Measurements from ENCODE around the gene HYAL2. TPM values are rescaled to one million over a fixed set of nuclear protein-coding genes. Genes with fewer than 3 reads are reported as not detected.
"Not testable (repeated sequence)": the region's sequence is repeated elsewhere in the genome, so short reads cannot be mapped to it uniquely, and the experiment has no call there.

HYAL2 gene
- total RNA-seq, 2 experiments from 2014 or later = 11.7 to 11.9 TPM

DNA sequence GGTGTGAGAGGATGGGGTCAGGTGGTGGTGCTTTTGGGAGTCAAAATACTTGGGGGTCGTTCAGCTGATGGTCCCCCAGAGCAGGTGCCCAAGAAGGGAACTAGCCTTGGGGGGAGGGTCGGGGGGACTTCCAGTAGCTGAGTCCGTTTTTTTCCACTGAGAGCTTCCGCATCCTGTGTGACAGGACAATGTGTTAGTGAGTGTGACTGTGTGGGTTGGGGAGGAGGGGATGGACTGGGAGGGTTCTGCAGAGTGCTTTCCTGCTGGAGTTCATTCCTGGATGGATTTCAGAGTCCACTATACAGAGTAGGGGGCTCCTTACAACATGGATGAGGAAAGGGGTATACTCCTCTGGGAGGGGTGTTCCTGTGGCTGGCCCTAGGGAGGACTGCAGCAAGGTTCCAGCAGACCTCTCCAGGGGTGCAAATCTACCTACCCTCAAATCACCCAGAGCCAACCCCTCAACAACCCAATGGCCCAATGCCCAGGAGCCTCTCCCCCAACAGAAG is 601 bp upstream of the HYAL2 start:
- POLR2A ChIA-PET = interaction anchor here (2.8 kb wide), 1 partner anchor 24 kb away, joined by 6 read pairs; the partner anchor contains the start of genes HYAL3 and NAA80
- CTCF ChIA-PET = interaction anchor here (1.2 to 2.7 kb wide), 3 partner anchors 8 to 96 kb away, joined by 4 to 9 read pairs (median 5); no protein-coding TSS in a partner anchor

DNA sequence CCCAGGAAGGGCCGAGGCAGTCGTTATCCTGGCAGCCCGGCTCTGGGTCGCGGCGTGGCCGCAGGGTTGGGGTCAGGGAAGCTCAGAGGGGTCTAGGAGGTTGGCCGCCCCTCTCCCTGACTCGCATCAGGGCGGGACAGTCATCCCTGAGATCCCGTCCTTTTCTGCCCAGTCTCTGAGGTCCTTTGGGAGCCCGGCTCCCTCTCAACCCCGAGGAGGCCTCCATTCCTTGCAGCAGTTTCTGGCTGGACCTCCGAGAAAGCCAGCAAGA is 495 bp downstream of the HYAL2 start:
- CTCF ChIA-PET = interaction anchor here (0.6 to 1.9 kb wide), 9 partner anchors 12 to 34 kb away, joined by 3 to 6 read pairs (median 3); partner anchors contain the start of genes HYAL3 and NAA80
- POLR2A ChIA-PET = interaction anchor here (1.0 to 2.8 kb wide), 2 partner anchors 15 to 23 kb away, joined by 4 to 6 read pairs; partner anchors contain the start of genes HYAL3 and NAA80

DNA sequence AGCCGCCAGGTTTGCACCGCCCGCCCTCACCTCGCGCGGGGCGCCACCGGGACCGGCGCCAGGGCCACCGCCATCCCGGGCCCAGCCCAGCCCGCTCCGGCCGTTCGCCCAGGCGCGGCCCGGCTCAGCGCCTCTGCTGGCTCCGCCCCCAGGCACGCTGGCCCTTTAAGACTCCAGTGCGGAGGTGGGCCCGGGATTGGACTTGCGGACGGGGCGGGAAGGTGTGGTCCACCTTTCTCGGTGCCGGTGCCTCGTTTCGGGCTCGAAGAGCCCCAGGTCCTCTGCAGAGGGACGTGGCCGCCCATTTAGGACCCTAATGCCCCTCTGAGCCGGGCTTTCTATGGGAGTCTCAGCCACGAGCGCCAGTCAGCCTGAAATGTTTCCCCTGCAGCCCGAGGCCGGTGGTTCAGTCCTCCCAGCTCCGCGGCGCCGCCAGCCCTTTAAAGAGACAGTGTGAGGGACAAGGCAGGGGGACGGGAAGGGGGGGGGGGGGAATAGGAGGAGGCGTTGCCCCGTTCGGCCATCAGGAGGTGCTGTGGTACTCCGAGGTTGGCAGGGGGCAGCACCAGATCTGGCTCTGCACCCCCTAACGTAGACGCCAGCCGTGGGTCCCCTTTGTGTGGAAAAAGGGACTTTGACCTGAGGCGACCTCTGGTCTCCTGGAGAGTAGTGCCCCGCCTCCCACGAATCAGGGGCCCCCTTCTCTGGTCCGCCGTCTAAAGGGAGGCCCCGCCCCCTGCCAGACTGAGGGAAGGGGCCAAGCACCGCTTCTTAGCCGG is 1.0 kb downstream of the HYAL2 start:
- CTCF ChIA-PET = interaction anchor here (0.6 to 1.9 kb wide), 8 partner anchors 12 to 34 kb away, joined by 3 to 6 read pairs (median 4); partner anchors contain the start of genes HYAL3 and NAA80
- POLR2A ChIA-PET = interaction anchor here (1.0 to 2.8 kb wide), 3 partner anchors 15 to 30 kb away, joined by 3 to 6 read pairs (median 4); partner anchors contain the start of genes HYAL3, IFRD2 and NAA80

- CTCF ChIA-PET = interaction anchor here (0.7 to 1.9 kb wide), 4 partner anchors 14 to 74 kb away, joined by 3 to 6 read pairs (median 4); partner anchors contain the start of genes HYAL3 and NAA80
Measured at GRCh38 chr3:50320853-50321335, 1.7 kb downstream of the HYAL2 start.

GRCh38 chr3:50319894-50320625 is 2.5 kb downstream of the HYAL2 start:
- ChIA-PET CTCF (interaction anchor here (0.6 to 1.8 kb wide), 3 partner anchors 21 to 174 kb away, joined by 3 to 5 read pairs (median 3); partner anchors contain the start of genes HYAL3 and NAA80), POLR2A (interaction anchor here (0.5 to 2.8 kb wide), 4 partner anchors 17 to 82 kb away, joined by 3 to 6 read pairs (median 3); partner anchors contain the start of genes HYAL3, IFRD2 and NAA80)

More at GRCh38 chr3:50320853-50321335, 1.7 kb downstream of the HYAL2 start:
- POLR2A ChIA-PET = interaction anchor here (0.5 to 2.8 kb wide), 5 partner anchors 16 to 83 kb away, joined by 3 to 6 read pairs (median 3); partner anchors contain the start of genes HYAL3, IFRD2 and NAA80

GRCh38 chr3:50319181-50319893 is 3.2 kb downstream of the HYAL2 start:
- CTCF ChIA-PET = no interaction called here
- POLR2A ChIA-PET = interaction anchor here (1.5 kb wide), 1 partner anchor 15 kb away, joined by 3 read pairs; no protein-coding TSS in a partner anchor

DNA sequence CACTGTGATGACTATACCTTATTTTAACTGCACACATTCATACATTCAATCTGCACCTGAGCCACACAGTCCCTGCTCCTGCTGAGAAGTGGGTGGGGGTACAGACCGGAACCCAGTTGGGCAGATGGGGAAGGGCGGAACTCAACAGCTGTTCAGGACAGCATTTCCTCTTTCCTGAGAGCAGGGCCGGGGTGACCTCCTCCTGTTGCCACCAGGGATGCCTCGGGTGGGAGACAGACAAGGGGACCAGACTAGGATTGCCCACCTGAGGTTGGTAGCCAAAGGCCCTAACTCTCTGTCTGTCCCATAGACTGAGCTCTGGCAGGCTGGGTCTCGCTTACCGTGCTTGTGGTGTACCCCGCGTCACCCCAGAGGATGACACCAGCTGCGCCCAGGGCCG is 3.9 kb downstream of the HYAL2 start:
- ChIA-PET CTCF (interaction anchor here (0.6 kb wide), 1 partner anchor 34 kb away, joined by 5 read pairs; no protein-coding TSS in a partner anchor), POLR2A (interaction anchor here (1.5 kb wide), 1 partner anchor 16 kb away, joined by 3 read pairs; no protein-coding TSS in a partner anchor)

DNA sequence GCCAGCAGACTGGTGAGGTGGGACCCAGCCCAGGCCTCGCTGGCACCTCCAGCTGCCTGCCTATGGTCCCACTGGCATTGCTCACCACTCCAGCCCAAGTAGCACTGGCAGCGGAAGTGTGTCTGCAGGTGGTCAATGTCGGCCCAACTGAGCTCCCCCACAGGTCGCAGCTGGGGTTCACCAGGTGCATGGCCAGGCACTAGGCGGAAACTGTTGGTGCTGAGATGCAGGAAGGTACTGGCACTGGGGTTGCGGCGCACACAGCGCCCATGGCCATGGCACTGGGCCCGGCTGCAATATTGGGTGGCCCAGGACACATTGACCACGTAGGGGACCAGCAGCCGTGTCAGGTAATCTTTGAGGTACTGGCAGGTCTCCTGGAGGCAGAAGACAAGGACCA is 4.4 kb downstream of the HYAL2 start:
- CTCF ChIA-PET = interaction anchor here (0.6 kb wide), 1 partner anchor 35 kb away, joined by 5 read pairs; no protein-coding TSS in a partner anchor
- POLR2A ChIA-PET = interaction anchor here (0.5 to 1.5 kb wide), 2 partner anchors 16 to 251 kb away, joined by 3 read pairs; partner anchors contain the start of gene HEMK1

DNA sequence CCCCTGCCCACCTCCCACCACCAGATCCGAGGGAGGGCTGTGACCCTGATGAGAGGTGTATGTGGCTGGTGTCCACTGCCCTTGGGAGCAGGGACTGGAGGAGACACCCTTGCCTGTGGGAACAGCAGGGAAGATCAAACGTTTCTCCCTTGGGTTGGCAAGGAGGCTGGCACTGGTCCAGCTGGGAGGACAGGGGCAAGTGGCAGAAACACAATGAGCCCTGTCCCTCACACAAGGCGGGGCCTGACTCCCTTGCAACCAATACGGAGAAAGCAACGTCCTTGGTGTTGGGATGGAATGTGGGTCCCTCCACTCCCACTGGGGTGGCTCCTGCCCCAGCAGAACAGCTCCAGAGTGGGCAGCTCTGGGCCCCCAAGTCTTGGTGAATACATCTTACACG is 5.2 kb downstream of the HYAL2 start:
- POLR2A ChIA-PET = interaction anchor here (1.4 kb wide), 1 partner anchor 11 kb away, joined by 8 read pairs; the partner anchor contains the start of gene TUSC2

DNA sequence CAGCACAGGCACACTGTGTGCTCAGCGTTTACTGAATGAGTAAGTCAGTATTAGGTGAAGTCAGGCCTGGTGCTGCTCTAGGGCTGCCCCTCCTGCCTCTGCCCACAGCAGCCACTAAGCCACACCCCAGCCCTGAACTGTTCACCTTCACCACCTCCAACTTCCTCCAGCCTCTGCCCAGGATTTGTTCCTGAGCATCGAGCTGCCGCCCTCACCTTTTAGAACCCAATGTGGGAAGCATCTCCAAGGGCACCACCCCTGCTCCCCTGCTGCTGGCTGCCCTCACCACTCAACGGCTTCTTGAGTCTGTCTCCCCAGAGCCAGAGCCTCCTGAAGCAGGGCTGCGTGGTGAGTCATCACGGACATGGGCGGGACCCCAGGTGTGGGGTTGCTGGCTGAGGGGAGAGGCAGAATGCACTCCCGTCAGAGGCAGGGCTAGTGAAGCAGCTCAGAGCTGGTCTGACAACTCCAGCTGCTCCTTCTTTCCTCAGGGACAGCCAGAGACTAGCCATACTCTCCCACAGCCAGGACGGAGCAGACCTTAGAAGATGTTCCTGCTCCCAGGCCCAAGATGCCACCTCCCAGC is 5.8 kb downstream of the HYAL2 start:
- POLR2A ChIA-PET = interaction anchor here (1.4 kb wide), 1 partner anchor 12 kb away, joined by 8 read pairs; the partner anchor contains the start of gene TUSC2

More for the DNA sequence above, 5.2 kb downstream of the HYAL2 start:
- CTCF ChIA-PET = interaction anchor here (0.9 kb wide), 1 partner anchor 58 kb away, joined by 3 read pairs; no protein-coding TSS in a partner anchor

DNA sequence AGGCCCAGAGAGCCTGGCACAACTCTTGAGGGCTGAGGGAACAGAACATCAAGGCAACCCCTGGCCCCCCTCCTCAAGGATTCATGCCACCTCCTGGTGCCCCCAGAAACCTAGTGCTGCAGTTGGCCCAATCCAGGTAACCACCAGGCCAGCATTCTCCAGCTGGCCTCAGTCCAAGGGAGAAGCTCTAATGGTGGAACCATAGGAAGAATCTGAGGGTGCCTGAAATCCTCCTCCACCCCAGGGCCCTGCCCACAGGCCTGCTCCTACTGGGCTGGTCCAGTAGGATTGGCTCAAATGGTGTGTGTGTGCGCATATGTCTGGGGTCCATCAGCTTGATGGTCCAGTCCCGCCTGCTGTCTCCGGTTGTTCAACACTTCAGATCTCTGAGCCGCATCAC is 7.7 kb downstream of the HYAL2 start:
- CTCF ChIA-PET = interaction anchor here (1.3 to 1.5 kb wide), 2 partner anchors 9 to 16 kb away, joined by 3 to 5 read pairs; partner anchors contain the start of genes HYAL3 and NAA80
- POLR2A ChIA-PET = interaction anchor here (0.9 kb wide), 1 partner anchor 9 kb away, joined by 5 read pairs; no protein-coding TSS in a partner anchor

More for the DNA sequence above, 5.8 kb downstream of the HYAL2 start:
- CTCF ChIA-PET = interaction anchor here (0.9 kb wide), 1 partner anchor 57 kb away, joined by 3 read pairs; no protein-coding TSS in a partner anchor

DNA sequence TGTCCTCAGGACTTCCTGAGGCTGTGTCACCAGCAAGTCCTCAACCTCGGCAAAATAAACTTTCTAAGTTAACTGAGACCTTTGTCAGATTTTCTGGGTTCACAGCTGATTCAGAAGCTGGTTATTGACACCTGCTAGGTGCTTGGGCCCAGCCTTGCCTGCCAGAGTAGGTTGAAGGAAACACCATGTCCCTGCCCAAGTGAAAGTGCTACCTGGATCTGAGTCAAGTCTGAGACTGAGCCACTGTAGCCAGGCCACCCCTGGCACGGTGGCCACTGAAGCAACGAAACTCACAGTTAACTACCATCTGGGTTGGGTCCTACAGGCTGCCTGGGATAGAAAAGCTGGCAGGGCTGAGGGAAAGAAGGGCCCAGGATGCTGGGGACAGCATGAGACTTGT is 8.2 kb downstream of the HYAL2 start:
- POLR2A ChIA-PET = no interaction called here
- CTCF ChIA-PET = interaction anchor here (1.1 to 1.5 kb wide), 3 partner anchors 9 to 15 kb away, joined by 3 to 5 read pairs (median 4); partner anchors contain the start of genes HYAL3 and NAA80

GRCh38 chr3:50312041-50312440 is 10.5 kb downstream of the HYAL2 start:
- POLR2A ChIA-PET, CTCF ChIA-PET: not testable (repeated sequence)

DNA sequence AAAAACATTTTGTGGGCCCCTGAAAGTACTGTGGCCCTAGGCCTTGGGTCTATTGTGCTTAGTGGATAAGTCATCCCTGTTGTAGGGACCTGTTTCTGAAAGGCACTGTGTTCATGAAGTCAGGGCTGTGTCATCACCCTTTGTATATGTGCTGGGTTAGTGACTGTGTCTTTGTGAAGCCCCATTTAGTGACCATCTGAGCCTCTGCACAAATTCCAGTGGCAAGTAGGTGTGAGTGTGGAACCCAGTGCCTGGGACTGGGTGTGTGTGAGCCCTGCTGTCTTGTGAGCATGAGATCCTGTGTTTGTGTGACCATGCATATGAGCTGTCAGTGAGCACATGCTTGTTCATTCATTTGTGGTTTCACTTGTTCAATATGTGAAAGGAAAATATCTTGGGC is 17.9 kb downstream of the HYAL2 start:
- POLR2A ChIA-PET = no interaction called here
- CTCF ChIA-PET = interaction anchor here (0.8 kb wide), 1 partner anchor 17 kb away, joined by 3 read pairs; no protein-coding TSS in a partner anchor

GRCh38 chr3:50303013-50303815 is 19.3 kb downstream of the HYAL2 start, which contains the start of gene HYAL1:
TSS of gene HYAL1 (minus strand) at chr3:50303574. CDS start at chr3:50302956, 618 bp downstream.
- ChIA-PET POLR2A (no interaction called here), CTCF (interaction anchor here (1.1 kb wide), 1 partner anchor 21 kb away, joined by 3 read pairs; no protein-coding TSS in a partner anchor)

Measured in activated CD8-positive, alpha-beta memory T cell treated with anti-CD3 and anti-CD28 coated beads for 36 hours (primary cell).